ENCODE data around the gene PGD. TPM values are rescaled to one million over a fixed set of nuclear protein-coding genes. Genes with fewer than 3 reads are reported as not detected.
"Not testable (repeated sequence)": the region's sequence is repeated elsewhere in the genome, so short reads cannot be mapped to it uniquely, and the experiment has no call there.

Gene PGD
- total RNA-seq, 2 donors from 2014 or later = 41.6 to 60.4 TPM

GRCh38 chr1:10389271-10389973, 9.4 kb upstream of the PGD start:
- DNase-seq (ENCODE audit: low spot score) = no peak
- intact Hi-C loops (cut with DNase I) = no loop called here

- intact Hi-C loops (cut with DNase I) = no loop called here
- no peak for DNase-seq (ENCODE audit: low spot score)
Measured at GRCh38 chr1:10396870-10397269, 2.0 kb upstream of the PGD start.

- intact Hi-C loops (cut with DNase I) = no loop called here
- DNase-seq (ENCODE audit: low spot score) = no peak
Measured at GRCh38 chr1:10398278-10398733, 558 bp upstream of the PGD start.

GRCh38 chr1:10399444-10399941, 629 bp downstream of the PGD start:
- intact Hi-C loops (cut with DNase I) = no loop called here
- DNase-seq (ENCODE audit: low spot score) = peak; percentile 85

GRCh38 chr1:10400013-10400412, 1.1 kb downstream of the PGD start:
- DNase-seq (ENCODE audit: low spot score) = no peak
- intact Hi-C loops (cut with DNase I) = no loop called here

- DNase-seq (ENCODE audit: low spot score) = no peak
- intact Hi-C loops (cut with DNase I) = no loop called here
Measured at GRCh38 chr1:10401281-10401680, 2.4 kb downstream of the PGD start.

GRCh38 chr1:10402729-10403274, 3.9 kb downstream of the PGD start:
- intact Hi-C loops (cut with DNase I) = no loop called here
- no peak for DNase-seq (ENCODE audit: low spot score)

GRCh38 chr1:10407201-10407600, 8.3 kb downstream of the PGD start:
- no peak for DNase-seq (ENCODE audit: low spot score)
- intact Hi-C loops (cut with DNase I) = loop anchor here in 1 of 2 donors (2.0 kb wide), 1 partner anchor 486 kb away; no protein-coding TSS in a partner anchor

GRCh38 chr1:10415211-10415930, 16.5 kb downstream of the PGD start:
- no peak for DNase-seq (ENCODE audit: low spot score)
- intact Hi-C loops (cut with DNase I) = loop anchor here in 1 of 2 donors (1.0 kb wide), 1 partner anchor 35 kb away; no protein-coding TSS in a partner anchor

- not testable (repeated sequence) for DNase-seq (ENCODE audit: low spot score)
- intact Hi-C loops (cut with DNase I) = loop anchor here in 1 of 2 donors (1.0 kb wide), 1 partner anchor 36 kb away; no protein-coding TSS in a partner anchor
Measured at GRCh38 chr1:10415967-10416366, 17.1 kb downstream of the PGD start.

- DNase-seq (ENCODE audit: low spot score); intact Hi-C loops (cut with DNase I): not testable (repeated sequence)
Measured at GRCh38 chr1:10418741-10419140, 19.9 kb downstream of the PGD start.

- intact Hi-C loops (cut with DNase I) = no loop called here
- no peak for DNase-seq (ENCODE audit: low spot score)
Measured at GRCh38 chr1:10419351-10419750, 20.5 kb downstream of the PGD start.

GRCh38 chr1:10421637-10422036, 22.8 kb downstream of the PGD start:
- no peak for DNase-seq (ENCODE audit: low spot score)
- intact Hi-C loops (cut with DNase I) = loop anchor here in 1 of 2 donors (5.0 kb wide), 1 partner anchor 1776 kb away; no protein-coding TSS in a partner anchor

GRCh38 chr1:10424034-10424433, 25.2 kb downstream of the PGD start:
- intact Hi-C loops (cut with DNase I) = loop anchor here in 1 of 2 donors (5.0 kb wide), 1 partner anchor 1773 kb away; no protein-coding TSS in a partner anchor
- peak; percentile 88 for DNase-seq (ENCODE audit: low spot score)

GRCh38 chr1:10424651-10425050, 25.8 kb downstream of the PGD start:
- no peak for DNase-seq (ENCODE audit: low spot score)
- intact Hi-C loops (cut with DNase I) = loop anchor here (5.0 kb wide), 2 partner anchors 47 to 1773 kb away; no protein-coding TSS in a partner anchor

- intact Hi-C loops (cut with DNase I) = loop anchor here (5.0 kb wide), 1 partner anchor 49 kb away; no protein-coding TSS in a partner anchor
- DNase-seq (ENCODE audit: low spot score) = not testable (repeated sequence)
Measured at GRCh38 chr1:10425826-10426534, 27.1 kb downstream of the PGD start.

GRCh38 chr1:10426535-10426848, 27.6 kb downstream of the PGD start:
- DNase-seq (ENCODE audit: low spot score) = not testable (repeated sequence)
- intact Hi-C loops (cut with DNase I) = loop anchor here (5.0 kb wide), 1 partner anchor 49 kb away; no protein-coding TSS in a partner anchor

- DNase-seq (ENCODE audit: low spot score) = no peak
- intact Hi-C loops (cut with DNase I) = loop anchor here (5.0 kb wide), 1 partner anchor 52 kb away; no protein-coding TSS in a partner anchor
Measured at GRCh38 chr1:10428984-10429383, 30.1 kb downstream of the PGD start.

GRCh38 chr1:10429868-10430215, 31.0 kb downstream of the PGD start:
- DNase-seq (ENCODE audit: low spot score) = no peak
- intact Hi-C loops (cut with DNase I) = loop anchor here (5.0 kb wide), 1 partner anchor 53 kb away; no protein-coding TSS in a partner anchor
